Measurements from ENCODE around the gene NCAPG2.
"Not testable (repeated sequence)": the region's sequence is repeated elsewhere in the genome, so short reads cannot be mapped to it uniquely, and the experiment has no call there.

The NCAPG2 gene

GRCh38 chr7:158703679-158704523 is 703 bp downstream of the NCAPG2 start:
- DNase-seq = not testable (repeated sequence)

GRCh38 chr7:158702944-158703343 is 1.7 kb downstream of the NCAPG2 start:
- no peak for DNase-seq

- DNase-seq = no peak
These were observed 2.4 kb downstream of the NCAPG2 start for GRCh38 chr7:158702196-158702595.

GRCh38 chr7:158700008-158700407 is 4.6 kb downstream of the NCAPG2 start:
- no peak for DNase-seq

- DNase-seq = no peak
These were observed 5.3 kb downstream of the NCAPG2 start for GRCh38 chr7:158699341-158699740.

- DNase-seq = no peak
These were observed 5.9 kb downstream of the NCAPG2 start for GRCh38 chr7:158698657-158699195.

GRCh38 chr7:158697597-158697996 is 7.0 kb downstream of the NCAPG2 start:
- not testable (repeated sequence) for DNase-seq

- peak; percentile 61 for DNase-seq
These were observed 8.7 kb downstream of the NCAPG2 start for GRCh38 chr7:158695726-158696452.

GRCh38 chr7:158695056-158695455 is 9.5 kb downstream of the NCAPG2 start:
- no peak for DNase-seq

GRCh38 chr7:158694650-158695049 is 10.0 kb downstream of the NCAPG2 start:
- DNase-seq = no peak

GRCh38 chr7:158689488-158689887 is 15.1 kb downstream of the NCAPG2 start:
- no peak for DNase-seq

- no peak for DNase-seq
These were observed 17.2 kb downstream of the NCAPG2 start for GRCh38 chr7:158687406-158687805.

- DNase-seq = no peak
These were observed 18.9 kb downstream of the NCAPG2 start for GRCh38 chr7:158685693-158686092.

GRCh38 chr7:158684329-158684728 is 20.3 kb downstream of the NCAPG2 start:
- no peak for DNase-seq

- no peak for DNase-seq
These were observed 21.1 kb downstream of the NCAPG2 start for GRCh38 chr7:158683541-158683940.

GRCh38 chr7:158682456-158682855 is 22.1 kb downstream of the NCAPG2 start:
- DNase-seq = no peak

- no peak for DNase-seq
These were observed 23.9 kb downstream of the NCAPG2 start for GRCh38 chr7:158680754-158681153.

- no peak for DNase-seq
These were observed 27.7 kb downstream of the NCAPG2 start for GRCh38 chr7:158676906-158677305.

GRCh38 chr7:158676171-158676840 is 28.3 kb downstream of the NCAPG2 start:
- no peak for DNase-seq

GRCh38 chr7:158672975-158673374 is 31.6 kb downstream of the NCAPG2 start:
- DNase-seq = no peak

GRCh38 chr7:158668086-158668485 is 36.5 kb downstream of the NCAPG2 start:
- not testable (repeated sequence) for DNase-seq

GRCh38 chr7:158666966-158667678 is 37.5 kb downstream of the NCAPG2 start:
- DNase-seq = not testable (repeated sequence)

- no peak for DNase-seq
These were observed 38.2 kb downstream of the NCAPG2 start for GRCh38 chr7:158666401-158666800.
